ENCODE results near the gene C1S.

Gene C1S

GRCh38 chr12:7091660-7092228, 31.2 kb downstream of the C1S start:
- H3K4me3 ChIP-seq (ENCODE audit: control insufficient read depth, low read depth, low read length) = peak overlapping the region; percentile 60
- TF ChIP-seq CTCF (conservative IDR thresholded peaks at IDR 0.05; ENCODE audit: control insufficient read depth, insufficient read depth, low read depth, low read length) = no peak
- no peak for DNase-seq (ENCODE audit: low read depth)

- peak within 1 kb of the TSS; percentile 60 for H3K4me3 ChIP-seq (ENCODE audit: control insufficient read depth, low read depth, low read length)
- TF ChIP-seq CTCF (conservative IDR thresholded peaks at IDR 0.05; ENCODE audit: control insufficient read depth, insufficient read depth, low read depth, low read length) = peak; percentile 84
- peak; percentile 92 for DNase-seq (ENCODE audit: low read depth)
These were observed 31.9 kb downstream of the C1S start, which contains the start of gene C1R for GRCh38 chr12:7092229-7092985. C1R (minus strand) TSS chr12:7092445; CDS start chr12:7092388, 57 bp downstream.

- no peak overlapping the region for H3K4me3 ChIP-seq (ENCODE audit: control insufficient read depth, low read depth, low read length)
- no peak for DNase-seq (ENCODE audit: low read depth)
- TF ChIP-seq CTCF (conservative IDR thresholded peaks at IDR 0.05; ENCODE audit: control insufficient read depth, insufficient read depth, low read depth, low read length) = no peak
These were observed 32.5 kb downstream of the C1S start for GRCh38 chr12:7092986-7093460.

DNA sequence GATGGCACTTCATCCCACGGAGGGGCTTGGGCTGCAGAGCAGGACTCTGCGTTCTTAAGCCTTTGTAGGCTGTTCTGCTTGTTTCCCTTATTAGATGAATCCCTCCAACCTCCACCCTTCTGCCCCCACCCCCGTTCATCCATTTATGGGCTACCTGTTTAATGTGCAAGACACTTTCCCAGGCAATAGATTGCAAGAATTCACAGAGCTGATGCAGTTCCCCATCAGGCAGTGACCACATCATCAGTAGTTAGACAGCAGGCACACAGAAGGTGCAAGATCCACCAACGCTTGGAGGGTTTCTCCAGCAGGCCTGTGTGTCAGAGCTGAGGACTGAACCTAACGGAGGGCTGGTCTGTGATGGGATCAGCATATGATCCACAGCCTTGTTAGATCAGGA, 33.0 kb downstream of the C1S start:
- peak; percentile 30 for DNase-seq (ENCODE audit: low read depth)
- H3K4me3 ChIP-seq (ENCODE audit: control insufficient read depth, low read depth, low read length) = no peak overlapping the region
- no peak for TF ChIP-seq CTCF (conservative IDR thresholded peaks at IDR 0.05; ENCODE audit: control insufficient read depth, insufficient read depth, low read depth, low read length)

DNA sequence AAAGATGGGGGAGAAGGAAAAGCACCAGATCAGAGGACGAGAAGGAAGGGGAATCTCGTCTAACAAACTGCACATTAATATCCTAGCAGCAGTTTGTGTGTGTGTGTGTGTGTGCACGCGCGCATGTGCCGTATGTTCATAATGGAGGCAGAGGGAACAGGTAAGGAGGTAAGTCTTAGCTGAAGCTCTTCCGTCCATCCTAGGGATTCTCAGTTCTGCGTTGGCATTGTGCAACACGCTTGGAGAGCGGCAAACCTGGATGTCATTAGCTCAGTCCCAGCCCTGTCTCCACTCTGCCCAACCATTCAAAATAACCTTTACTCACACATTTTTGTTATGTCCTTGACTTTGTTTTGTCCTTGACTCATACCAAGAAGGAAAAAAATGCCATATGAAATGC, 33.4 kb downstream of the C1S start:
- H3K4me3 ChIP-seq (ENCODE audit: control insufficient read depth, low read depth, low read length) = no peak overlapping the region
- TF ChIP-seq CTCF (conservative IDR thresholded peaks at IDR 0.05; ENCODE audit: control insufficient read depth, insufficient read depth, low read depth, low read length) = no peak
- DNase-seq (ENCODE audit: low read depth) = peak; percentile 71

DNA sequence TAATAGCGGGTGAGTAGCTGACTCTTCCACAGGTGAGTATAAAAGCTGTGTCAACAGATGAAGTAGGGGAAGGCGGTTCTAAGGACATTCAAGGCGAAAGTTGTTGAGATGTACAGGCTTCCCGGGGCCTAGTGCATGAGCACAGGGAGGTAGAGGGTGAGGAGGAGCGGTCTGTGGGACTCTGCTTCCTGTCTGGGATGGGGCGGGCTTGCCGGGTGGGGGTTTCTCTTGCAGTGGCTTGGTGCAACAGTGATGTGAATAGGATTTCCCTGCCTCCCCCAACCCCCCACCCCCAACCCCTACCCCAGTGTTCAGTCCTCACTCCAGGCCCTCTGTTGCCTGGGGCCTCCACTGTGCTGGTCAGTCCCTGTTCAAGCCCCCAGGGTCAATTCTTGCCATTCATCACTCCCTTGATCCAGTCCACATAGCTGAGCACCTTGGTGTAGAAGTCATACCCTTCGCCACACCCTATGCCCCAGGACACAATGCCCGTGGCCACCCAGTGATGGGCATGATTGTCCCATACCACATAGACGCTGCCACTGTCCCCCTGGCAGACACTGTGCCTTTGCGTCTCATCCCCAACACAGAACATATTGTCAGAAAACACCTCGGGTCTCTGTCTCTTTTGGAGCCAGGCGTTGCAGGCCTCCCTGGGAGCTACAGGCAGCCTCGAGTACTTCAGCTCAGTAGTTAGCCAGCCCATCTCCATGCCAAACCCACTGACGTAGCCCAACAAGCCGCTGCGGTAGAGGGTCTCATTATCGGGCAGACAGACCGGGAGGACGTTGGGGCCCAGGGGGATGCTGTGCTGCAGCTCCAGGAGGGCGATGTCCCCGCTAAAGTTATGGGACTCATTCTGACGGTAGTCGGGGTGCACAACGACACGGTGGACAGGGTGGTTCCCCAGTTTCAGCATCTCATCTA, 35.8 kb downstream of the C1S start:
- no peak for TF ChIP-seq CTCF (conservative IDR thresholded peaks at IDR 0.05; ENCODE audit: control insufficient read depth, insufficient read depth, low read depth, low read length)
- DNase-seq (ENCODE audit: low read depth) = no peak
- H3K4me3 ChIP-seq (ENCODE audit: control insufficient read depth, low read depth, low read length) = no peak overlapping the region

Measured in fibroblast of mammary gland (primary cell).